GM10248 (cell line): ENCODE measurements around the gene AGER.
"Not testable (repeated sequence)": the region's sequence is repeated elsewhere in the genome, so short reads cannot be mapped to it uniquely, and the experiment has no call there.

ENCODE experiments used
- CTCF ChIA-PET: fragments of 300-600 bp; sonication (Branson Sonifier 250); formaldehyde crosslinking; extraction: SDS; loops from one replicate; lab custom pipeline; 2021; ENCODE audit warnings: antibody characterized with exemption; lab: Yijun Ruan, JAX
- POLR2A ChIA-PET: fragments of 350-650 bp; sonication (Branson Sonifier 250); formaldehyde crosslinking; extraction: SDS; loops from one replicate; lab custom pipeline; 2020; ENCODE audit warnings: antibody characterized with exemption; lab: Yijun Ruan, JAX
- DNase-seq: peaks from one replicate; pipeline ENCODE4 v3.0.0; 2012; ENCODE audit errors: extremely low spot score
- CTCF ChIP-seq: IDR thresholded peaks from 2 replicates; pipeline ENCODE4 v1.5.1; 2012; ENCODE audit warnings: mild to moderate bottlenecking, low read depth; ENCODE audit errors: extremely low read depth, missing control alignments, control extremely low read depth

AGER gene

GRCh38 chr6:32189069-32189741 is 5.2 kb upstream of the AGER start:
- POLR2A ChIA-PET = no interaction called here
- no peak for TF ChIP-seq CTCF
- CTCF ChIA-PET = no interaction called here
- DNase-seq = no peak

DNA sequence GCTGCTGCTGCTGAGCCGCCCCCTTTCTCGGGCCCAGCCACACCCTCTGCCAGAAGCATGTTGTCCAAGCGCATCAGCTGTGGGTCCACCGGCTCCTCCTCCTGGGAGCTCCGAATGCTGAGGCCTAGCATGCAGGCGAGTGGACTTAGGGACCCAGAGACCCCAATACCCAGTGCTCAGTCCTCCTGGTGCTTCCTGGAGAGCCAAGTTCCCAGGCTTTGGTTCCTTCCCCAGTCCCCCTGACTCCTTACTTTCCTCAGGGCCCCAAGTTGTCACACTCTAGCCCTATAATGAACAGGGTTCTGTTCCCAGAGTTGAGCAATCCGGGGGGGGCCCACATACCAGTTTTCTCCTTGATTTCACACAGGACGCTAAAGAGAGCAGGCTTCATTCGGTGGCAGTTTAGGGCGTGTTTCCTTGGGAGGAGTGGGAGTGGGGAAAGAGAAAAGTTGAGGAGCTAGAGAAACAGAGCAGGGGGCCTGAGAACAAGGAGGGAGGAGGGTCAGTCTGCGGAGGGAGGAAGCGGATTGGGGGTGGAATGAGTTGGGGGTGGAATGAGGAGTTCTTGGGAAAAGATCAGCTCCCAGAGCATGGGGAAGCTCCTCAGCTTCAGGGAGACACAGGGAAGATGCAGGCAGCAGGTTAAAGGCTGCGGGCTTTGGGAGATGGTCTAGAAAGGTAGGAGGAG is 4.5 kb upstream of the AGER start:
- no peak for TF ChIP-seq CTCF
- ChIA-PET POLR2A (no interaction called here), CTCF (no interaction called here)
- DNase-seq = no peak

DNA sequence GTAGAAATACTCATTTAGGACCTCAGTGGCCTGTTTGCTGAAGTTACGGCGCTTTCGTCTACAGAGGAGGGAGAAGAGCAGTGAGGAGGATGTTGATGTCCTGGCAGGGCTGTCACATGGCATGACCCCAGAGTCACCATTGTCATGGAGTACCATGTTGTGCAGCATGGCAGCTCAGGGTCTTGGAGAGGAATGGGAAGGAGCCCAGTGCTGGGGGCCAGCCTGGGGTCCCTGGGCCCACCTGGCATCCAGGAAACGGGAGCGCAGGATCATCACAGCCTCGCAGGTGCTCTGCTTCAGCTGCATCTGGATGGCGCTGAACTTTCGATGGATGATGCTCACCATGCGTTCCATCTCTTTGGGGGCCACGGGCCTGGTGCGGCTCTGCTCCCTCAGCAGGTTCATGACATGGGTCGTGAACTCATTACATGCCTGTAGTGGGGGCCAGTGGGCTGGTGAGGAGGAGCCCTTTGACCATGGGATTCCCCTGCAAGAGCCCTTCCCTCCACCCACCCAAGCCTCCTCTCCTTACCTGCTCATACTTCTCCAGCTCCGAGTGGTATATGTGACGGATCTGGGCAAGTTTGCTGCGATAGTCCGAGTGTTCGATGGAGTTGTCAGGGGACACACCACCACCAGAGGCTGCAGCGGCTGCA is 3.8 kb upstream of the AGER start:
- DNase-seq, POLR2A ChIA-PET, CTCF ChIA-PET: not testable (repeated sequence)

DNA sequence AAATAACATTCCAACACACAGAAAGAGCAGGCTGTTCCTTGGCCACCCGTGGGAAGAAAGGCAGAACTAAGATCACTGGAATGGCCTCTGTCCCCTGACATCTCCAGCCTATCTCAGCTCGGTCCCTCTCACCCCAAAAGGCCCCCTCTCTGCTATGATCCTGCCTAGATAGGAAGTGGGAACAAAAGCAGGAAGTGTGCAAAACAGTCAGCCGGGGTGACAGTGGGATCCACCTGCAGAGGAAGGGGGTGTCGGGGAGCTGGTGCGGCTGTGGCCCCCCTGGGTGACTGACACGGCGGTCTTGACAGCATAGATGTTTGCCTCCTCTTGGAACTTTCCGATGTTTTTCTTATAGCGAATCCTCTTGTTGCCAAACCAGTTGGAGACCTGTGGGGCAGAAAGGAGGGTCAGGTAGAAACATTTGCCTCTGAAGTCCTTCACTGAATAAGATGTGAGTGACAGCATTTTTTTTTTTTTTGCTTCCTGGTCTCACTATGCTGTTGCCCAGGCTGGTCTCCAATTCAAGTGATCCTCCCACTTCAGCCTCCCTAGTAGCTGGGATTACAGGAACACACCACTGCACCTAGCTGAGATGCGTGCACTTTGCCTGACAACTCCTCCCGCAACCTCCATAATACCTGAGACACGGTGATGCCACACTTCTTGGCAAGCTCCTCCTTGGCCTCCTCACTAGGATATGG is 3.1 kb upstream of the AGER start:
- ChIA-PET CTCF (no interaction called here), POLR2A (no interaction called here)
- TF ChIP-seq CTCF = no peak
- no peak for DNase-seq

GRCh38 chr6:32186151-32186840 is 2.2 kb upstream of the AGER start:
- CTCF ChIA-PET = interaction anchor here (0.9 kb wide), 1 partner anchor 9 kb away, joined by 3 read pairs; no protein-coding TSS in a partner anchor
- DNase-seq, POLR2A ChIA-PET: not testable (repeated sequence)

DNA sequence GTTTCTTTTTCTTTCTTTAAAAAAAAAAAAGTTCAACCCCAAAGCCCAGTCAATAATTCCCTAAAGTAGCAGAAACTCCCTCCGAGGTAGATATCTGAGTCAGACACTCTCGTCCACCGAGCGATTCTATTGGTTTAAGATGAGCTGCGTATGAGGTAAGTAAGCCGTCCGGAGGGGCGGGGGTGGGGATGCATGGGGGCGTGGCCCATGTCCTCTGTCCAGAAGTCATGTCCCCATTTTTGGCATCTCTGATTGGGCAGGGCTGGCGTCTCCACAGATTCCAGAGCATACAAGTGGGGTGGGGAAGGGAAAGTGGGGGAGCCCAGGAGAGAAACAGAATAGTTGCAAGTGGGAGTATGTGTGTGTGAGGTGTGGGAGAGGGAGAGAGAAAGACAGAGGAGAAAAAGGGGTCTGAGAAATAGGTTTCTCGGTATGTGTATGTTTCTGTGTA is 1.7 kb upstream of the AGER start:
- DNase-seq, POLR2A ChIA-PET: not testable (repeated sequence)
- CTCF ChIA-PET = interaction anchor here (0.9 kb wide), 1 partner anchor 10 kb away, joined by 3 read pairs; no protein-coding TSS in a partner anchor

DNA sequence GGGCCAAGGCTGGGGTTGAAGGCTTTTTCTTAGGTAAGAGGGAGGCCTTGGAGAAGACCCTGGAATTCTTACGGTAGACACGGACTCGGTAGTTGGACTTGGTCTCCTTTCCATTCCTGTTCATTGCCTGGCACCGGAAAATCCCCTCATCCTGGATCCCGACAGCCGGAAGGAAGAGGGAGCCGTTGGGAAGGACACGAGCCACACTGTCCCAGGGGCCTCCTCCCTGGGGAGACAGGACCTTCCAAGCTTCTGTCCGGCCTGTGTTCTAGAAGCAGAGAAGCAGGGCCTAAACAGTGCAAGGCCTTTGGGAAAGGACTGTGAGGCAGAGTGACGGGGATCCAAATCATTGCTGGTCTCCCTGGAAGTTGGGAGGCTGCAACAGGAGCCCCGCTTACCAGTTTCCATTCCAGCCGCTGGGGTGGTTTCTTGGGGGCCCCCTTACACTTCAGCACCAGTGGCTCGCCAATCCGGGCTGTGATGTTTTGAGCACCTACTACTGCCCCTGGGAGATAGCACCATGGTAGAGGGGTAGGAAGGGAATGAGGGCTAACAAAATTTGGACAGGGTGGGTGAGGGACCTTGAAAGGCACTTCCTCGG is 470 bp downstream of the AGER start:
- POLR2A ChIA-PET = no interaction called here
- no peak for DNase-seq
- no peak for TF ChIP-seq CTCF
- CTCF ChIA-PET = interaction anchor here (1.3 kb wide), 1 partner anchor 12 kb away, joined by 3 read pairs; no protein-coding TSS in a partner anchor
